Stimulated activated CD4-positive, alpha-beta T cell treated with anti-CD3 and anti-CD28 coated beads, Interleukin-4, amount 100 ng/mL, for 48 hours (primary cell): Measurements from ENCODE around the gene ZDHHC17.

Source experiments
- DNase-seq, 2 donors: peaks; one replicate each; pipeline ENCODE4 v3.0.0-alpha.2; 2020; ENCODE audit warnings: low read depth in 2 of 2

Gene ZDHHC17

DNA sequence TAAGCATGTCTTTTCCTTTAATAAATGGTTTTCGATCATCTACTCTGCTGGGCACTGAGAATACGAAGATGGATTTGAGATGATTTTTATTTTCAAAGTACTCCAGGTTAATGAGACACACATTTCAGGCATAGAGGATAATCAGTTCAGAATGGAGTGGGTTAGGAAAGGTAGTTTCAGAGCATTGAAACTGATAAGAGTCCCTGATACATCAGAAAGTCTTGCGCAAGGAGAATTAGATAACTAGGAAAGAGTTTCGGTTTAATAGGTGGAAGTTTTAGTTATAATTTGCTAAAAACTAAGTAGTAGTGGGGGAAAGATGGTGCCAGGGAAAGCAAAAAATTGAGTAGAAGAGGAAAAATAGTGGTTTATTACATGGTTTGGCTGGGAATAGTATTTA lies 50.1 kb downstream of the ZDHHC17 start:
- DNase-seq, result no peak

GRCh38 chr12:76820888-76821482 lies 57.1 kb downstream of the ZDHHC17 start:
- DNase-seq, result no peak

DNA sequence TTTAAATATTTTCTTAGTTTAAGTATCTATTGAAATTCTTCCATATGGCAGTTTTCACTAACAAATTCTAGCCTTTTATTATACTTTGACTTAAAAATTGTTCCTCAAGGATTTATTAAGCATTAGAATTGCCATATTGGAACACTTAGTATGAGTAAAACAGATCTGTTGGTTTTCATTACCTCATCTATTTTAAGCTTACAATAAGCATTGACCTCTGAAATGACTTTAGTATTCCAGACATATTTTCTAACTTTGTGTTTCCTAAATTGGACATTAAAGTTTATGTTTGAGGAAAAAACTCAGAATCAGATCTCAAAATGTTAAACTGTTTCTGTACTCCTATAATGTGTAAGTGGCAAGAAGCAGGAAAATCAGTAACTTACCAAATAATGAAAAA lies 66.5 kb downstream of the ZDHHC17 start:
- no peak for DNase-seq

GRCh38 chr12:76836633-76837032 lies 72.7 kb downstream of the ZDHHC17 start:
- DNase-seq, result no peak

DNA sequence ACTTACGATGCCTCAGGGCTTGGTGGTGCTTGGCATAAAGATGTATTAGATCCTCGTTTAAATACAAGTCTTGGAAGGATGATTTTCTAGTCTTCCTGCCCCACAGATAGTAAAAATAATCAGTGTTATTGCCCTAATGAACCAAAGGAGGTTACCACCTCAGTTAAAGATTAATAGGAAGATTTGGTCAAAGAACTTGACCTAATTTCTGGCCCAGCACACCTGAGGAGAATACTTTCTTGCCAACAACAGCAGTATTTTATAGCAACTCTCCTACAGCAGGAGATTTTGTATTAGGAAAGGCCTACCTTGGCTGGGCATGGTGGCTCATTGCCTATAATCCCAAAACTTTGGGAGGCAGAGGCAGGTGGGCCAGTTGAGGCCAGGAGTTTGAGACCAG lies 83.3 kb downstream of the ZDHHC17 start:
- no peak for DNase-seq

DNA sequence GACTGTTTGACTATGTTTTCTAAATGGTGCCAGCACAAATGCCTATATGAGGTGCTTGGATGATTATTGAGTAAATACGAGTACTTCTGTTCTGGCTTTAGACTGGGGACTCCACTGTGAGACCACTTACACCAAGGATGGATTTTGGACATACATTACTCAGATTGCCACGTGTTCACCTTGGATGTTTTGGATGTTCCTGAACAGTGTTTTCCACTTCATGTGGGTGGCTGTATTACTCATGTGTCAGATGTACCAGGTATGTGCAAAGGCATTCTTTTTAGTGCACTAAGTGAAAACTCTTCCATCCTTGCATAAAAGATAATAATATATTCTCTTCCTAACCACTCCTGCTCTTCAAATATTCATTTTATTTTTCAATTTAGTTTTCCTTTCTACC lies 84.2 kb downstream of the ZDHHC17 start:
- DNase-seq, result no peak

DNA sequence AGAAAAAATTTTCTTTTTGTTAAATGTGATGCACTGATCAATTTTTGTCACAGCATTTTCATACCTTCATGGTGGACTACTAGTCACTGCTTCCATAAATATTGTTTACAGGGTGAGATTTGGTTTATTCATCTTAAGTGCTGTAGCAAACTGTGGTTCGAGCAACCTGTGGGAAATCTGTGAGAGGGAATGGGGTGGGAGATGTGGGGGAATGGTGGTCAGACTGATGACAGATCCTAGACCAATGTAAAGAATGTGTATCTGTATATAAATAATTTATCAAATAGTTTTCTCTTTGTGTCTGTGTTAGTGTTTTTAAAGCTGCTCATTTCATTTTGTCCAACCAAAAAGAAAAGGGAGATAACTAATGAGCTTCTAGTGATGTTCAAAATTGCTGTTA lies 88.2 kb downstream of the ZDHHC17 start:
- no peak for DNase-seq

DNA sequence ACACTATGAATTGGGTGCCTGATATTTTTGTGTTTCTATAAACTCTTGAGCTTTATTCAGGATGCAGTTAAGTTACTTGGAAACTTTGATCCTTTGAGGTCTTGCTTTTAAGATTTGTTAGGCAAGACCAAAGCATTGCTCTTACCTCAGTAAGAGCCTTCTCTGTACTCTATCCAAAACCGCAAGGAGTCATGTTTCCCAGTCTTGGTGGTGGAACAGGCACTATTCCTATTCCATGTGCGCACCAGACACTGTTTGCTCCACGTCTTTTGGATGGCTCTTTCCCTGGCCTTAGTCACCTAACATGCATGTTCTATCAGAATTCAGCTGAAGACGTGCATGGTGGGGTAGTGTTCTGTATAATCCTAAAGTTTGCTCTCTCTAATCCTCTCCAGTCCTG lies 91.4 kb downstream of the ZDHHC17 start:
- DNase-seq, result no peak

DNA sequence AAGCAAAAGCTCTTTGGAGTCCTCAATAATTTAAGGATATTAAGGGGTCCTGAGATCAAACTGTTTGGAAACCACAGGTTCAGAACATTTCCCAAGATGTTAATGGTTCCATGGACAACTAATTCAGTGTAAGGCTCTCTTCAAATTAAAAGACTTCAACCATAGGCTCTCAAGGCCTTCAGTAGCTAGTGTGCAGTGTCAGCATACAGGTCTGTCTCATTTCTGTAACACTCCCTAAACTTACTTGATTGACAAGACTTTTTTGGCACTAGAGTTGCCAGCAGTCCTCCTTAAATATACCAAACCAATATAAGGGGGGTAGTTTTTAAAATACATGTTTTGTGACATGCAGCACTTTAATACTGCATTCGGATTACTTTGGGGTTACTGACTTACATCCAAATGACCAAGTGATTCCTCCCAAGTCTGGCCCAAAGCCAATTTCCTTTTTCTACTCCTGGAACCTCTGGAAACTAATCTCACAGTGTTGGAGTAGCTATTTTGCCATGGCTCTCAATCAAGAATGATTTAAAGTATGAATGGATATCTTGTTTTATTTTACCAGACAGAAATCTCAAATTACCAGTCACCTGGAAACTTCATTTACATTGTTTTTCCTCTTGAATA lies 92.2 kb downstream of the ZDHHC17 start:
- DNase-seq, result no peak

DNA sequence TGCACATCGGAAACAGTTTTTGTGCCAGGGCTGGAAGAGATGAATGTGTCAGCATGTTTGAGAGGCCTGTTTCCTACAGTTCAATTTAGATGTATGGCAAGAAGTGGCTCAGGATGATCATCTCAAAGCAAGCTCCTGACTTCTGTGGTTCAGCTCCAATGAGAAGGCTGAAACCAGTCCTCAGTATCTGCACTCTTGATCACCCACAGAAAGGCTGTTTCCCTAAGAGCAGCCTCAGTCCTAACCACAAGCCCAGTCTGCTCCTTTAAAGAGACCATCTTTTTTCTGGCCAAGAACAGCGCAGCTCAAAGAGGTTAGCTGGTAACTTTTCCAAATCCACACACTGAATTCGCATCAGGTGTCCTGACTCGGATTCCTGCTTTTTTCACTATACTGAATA lies 95.7 kb downstream of the ZDHHC17 start:
- DNase-seq, result no peak

DNA sequence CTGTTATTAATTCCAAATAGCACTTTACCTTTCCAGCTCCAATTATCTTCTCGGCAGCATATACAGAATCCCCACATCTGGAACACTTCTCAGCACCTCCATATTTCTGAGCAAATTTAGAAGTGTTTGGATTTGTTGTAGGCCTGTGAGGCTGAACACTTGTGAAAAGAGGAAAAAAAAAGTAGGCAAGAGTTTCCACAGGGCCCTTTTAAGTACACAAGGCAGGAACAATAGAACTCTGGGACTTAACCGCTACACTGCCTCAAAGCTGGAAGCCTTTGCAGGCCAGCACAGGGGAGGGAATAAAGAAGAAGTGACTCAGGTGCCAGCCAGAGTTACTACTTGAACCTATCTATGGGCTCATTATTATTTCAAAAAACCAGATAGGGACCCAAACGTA lies 96.3 kb downstream of the ZDHHC17 start:
- DNase-seq, result no peak

DNA sequence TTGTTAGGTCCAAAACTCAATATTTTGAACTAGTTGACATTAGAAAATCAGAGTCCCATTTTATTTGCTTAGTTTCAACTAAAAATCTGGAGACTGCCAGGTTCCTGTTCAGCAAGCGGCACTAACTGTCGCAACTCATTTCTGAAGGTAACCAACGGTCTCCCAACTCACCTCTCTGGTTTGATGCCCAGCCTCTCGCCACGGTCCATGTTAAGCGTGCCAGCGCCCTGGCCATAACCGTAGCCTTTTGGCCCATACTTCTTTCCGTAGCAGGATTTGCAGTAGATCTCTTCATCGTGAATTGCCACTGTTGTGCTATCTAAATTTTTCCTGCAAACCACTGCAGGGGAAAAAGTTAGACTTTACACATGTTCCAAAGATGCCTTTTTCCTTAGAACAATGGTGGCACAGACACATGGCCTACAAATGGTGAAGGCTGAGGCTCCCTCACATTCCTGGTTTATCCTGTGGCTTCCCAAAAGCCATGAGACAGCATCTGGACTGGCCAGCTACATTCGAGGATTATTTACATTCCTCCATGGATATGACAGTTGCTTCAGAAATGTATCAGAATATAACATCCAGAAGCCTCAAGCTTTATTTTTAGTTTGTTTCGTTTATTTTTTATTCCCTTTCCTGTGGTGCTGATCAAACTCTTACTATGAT lies 99.2 kb downstream of the ZDHHC17 start:
- no peak for DNase-seq

GRCh38 chr12:76863837-76864236 lies 99.9 kb downstream of the ZDHHC17 start:
- DNase-seq, result no peak

- DNase-seq, result no peak
Observed at GRCh38 chr12:76864791-76865400, 101.0 kb downstream of the ZDHHC17 start.

- DNase-seq, result no peak
Observed at GRCh38 chr12:76866151-76866567, 102.2 kb downstream of the ZDHHC17 start.

DNA sequence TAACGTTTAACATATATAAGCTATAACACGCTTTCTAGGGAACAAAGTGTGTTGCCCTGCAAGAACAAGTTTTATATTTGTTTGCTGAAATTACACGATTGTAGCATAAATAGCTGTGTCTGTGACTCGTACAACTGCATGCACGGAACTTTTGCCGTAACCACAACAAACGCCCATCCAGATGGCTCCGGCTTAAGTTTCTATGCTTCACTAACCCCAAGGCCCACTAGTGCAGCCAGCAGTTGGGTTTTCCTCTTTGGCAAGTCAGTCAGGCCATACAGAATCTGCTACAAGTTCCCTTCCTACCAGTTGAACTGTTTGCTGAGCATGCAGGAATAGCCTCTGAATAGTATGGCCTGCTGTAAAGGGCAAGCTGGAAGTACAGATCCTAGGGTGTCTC lies 102.8 kb downstream of the ZDHHC17 start:
- no peak for DNase-seq

- DNase-seq, result no peak
Observed at GRCh38 chr12:76871082-76871481, 107.2 kb downstream of the ZDHHC17 start.

DNA sequence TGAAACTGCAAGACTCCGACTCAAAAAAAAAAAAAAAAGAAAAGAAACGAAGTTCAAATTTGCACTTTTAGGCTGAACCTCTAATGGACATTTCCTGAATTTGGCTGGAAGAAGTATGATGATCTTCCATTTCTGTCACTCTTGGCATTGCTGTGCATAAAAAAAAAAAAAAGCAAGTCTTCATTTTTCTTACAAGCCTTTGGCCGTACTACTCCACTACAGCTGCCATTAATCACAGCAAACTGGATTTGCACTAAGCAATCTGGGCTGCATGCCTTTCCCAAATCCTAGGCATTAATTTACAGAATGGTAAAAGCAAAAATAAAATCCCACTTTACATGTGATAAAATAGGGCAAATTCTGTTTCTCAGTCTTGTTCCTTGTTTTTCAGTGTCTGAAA lies 107.8 kb downstream of the ZDHHC17 start:
- DNase-seq, result no peak

GRCh38 chr12:76872415-76872814 lies 108.5 kb downstream of the ZDHHC17 start:
- no peak for DNase-seq

- DNase-seq, result no peak
Observed at GRCh38 chr12:76874027-76874426, 110.1 kb downstream of the ZDHHC17 start.

GRCh38 chr12:76874491-76875190 lies 110.7 kb downstream of the ZDHHC17 start:
- no peak for DNase-seq

GRCh38 chr12:76876696-76877229 lies 112.8 kb downstream of the ZDHHC17 start:
- DNase-seq, result no peak
